Ishikawa (cell line): ENCODE results near the gene RNF144B.

Experiments
- CEBPB ChIP-seq: IDR thresholded peaks from 2 replicates; pipeline ENCODE4 v1.6.1; 2012
- CREB1 ChIP-seq: IDR thresholded peaks from 2 replicates; pipeline ENCODE4 v1.6.1; 2012; ENCODE audit warnings: low read depth
- EGR1 ChIP-seq: IDR thresholded peaks from 2 replicates; pipeline ENCODE4 v1.6.1; 2012
- EP300 ChIP-seq: IDR thresholded peaks from 2 replicates; pipeline ENCODE4 v1.6.1; 2012; ENCODE audit warnings: borderline replicate concordance
- RAD21 ChIP-seq: IDR thresholded peaks from 2 replicates; pipeline ENCODE4 v1.6.1; 2012; ENCODE audit warnings: low read depth
- REST ChIP-seq: IDR thresholded peaks from 2 replicates; pipeline ENCODE4 v1.6.1; 2012; ENCODE audit warnings: low read depth, mild to moderate bottlenecking
- TAF1 ChIP-seq: IDR thresholded peaks from 2 replicates; pipeline ENCODE4 v1.6.1; 2012; ENCODE audit warnings: low read depth, mild to moderate bottlenecking
- TCF12 ChIP-seq: IDR thresholded peaks from 2 replicates; pipeline ENCODE4 v1.6.1; 2012; ENCODE audit warnings: low read depth

GRCh38 chr6:18422136-18422535, 35.0 kb downstream of the RNF144B start:
- TF ChIP-seq EP300 (no peak), CREB1 (no peak), TCF12 (no peak), EGR1 (no peak), REST (no peak), RAD21 (no peak), CEBPB (no peak), TAF1 (no peak)
